Transverse colon (tissue), 4 donors: ENCODE results near the gene DDX23. TPM values are rescaled to one million over a fixed set of nuclear protein-coding genes. Genes with fewer than 3 reads are reported as not detected.

Source experiments
- DNase-seq: peaks from one replicate; pipeline ENCODE4 v3.0.0-alpha.2; 2019
- H3K27ac ChIP-seq, 4 donors: fragments of 200-600 bp; sonication (generic); 2 replicates each; pipeline ENCODE4 v1.5.1; 2016 to 2018; ENCODE audit warnings: inconsistent platforms in 4 of 4
- H3K27me3 ChIP-seq: fragments of 200-600 bp; sonication (generic); 2 replicates; pipeline ENCODE4 v1.5.1; 2017; ENCODE audit warnings: inconsistent platforms
- H3K36me3 ChIP-seq, 4 donors: fragments of 200-600 bp; sonication (generic); 2 replicates each; pipeline ENCODE4 v1.5.1; 2017 to 2019; ENCODE audit warnings: inconsistent platforms in 4 of 4
- H3K4me1 ChIP-seq, 4 donors: fragments of 200-600 bp; sonication (generic); 2 replicates each; pipeline ENCODE4 v1.5.1; 2017 to 2020; ENCODE audit warnings: inconsistent platforms in 4 of 4
- H3K4me3 ChIP-seq, 4 donors: fragments of 200-600 bp; sonication (generic); 1 replicate in 1 of 4; 2 replicates in 3 of 4; pipeline versions ENCODE4 v1.5.1 to v1.6.1; 2017 to 2019; ENCODE audit warnings: inconsistent platforms in 4 of 4
- H3K9me3 ChIP-seq, 2 donors: fragments of 200-600 bp; sonication (generic); 2 replicates each; pipeline ENCODE4 v1.5.1; 2017 to 2019; ENCODE audit warnings: inconsistent platforms in 2 of 2
- CTCF ChIP-seq, 5 experiments: fragments of 200-600 bp in 3 of 5; fragments of 450-650 bp in 2 of 5; sonication (generic) in 3 of 5; IDR thresholded peaks; 1 replicate in 2 of 5; 2 replicates in 3 of 5; pipeline ENCODE4 v1.5.1; 2016 to 2017; ENCODE audit warnings: antibody characterized with exemption in 5 of 5, inconsistent platforms in 3 of 5, mild to moderate bottlenecking in 2 of 5, moderate library complexity in 1 of 5
- EP300 ChIP-seq: sonication (generic); formaldehyde crosslinking; IDR thresholded peaks from one replicate; pipeline ENCODE4 v1.6.1; 2017; ENCODE audit warnings: antibody characterized with exemption, low read depth
- POLR2A ChIP-seq: fragments of 450-650 bp; IDR thresholded peaks from one replicate; pipeline ENCODE4 v1.6.1; 2016; ENCODE audit warnings: antibody characterized with exemption, mild to moderate bottlenecking, moderate library complexity
- POLR2AphosphoS5 ChIP-seq, 3 donors: sonication (generic); formaldehyde crosslinking; IDR thresholded peaks; one replicate each; pipeline ENCODE4 v1.6.1; 2016; ENCODE audit warnings: antibody characterized with exemption in 3 of 3
- WGBS, 2 donors: methylation state at CpG; one replicate each; pipeline ENCODE4 v1.1.5; 2018; ENCODE audit warnings: low coverage in 1 of 2; 5-methylcytosine and 5-hydroxymethylcytosine counted together
- in situ Hi-C, 4 donors: fragments of 200-750 bp; cut with MboI; loops; one replicate each; pipeline versions ENCODE4 v1.15.0 to v1.15.1; 2017; ENCODE audit warnings: low sequenced_read_pairs in 3 of 4, low pct_ligation_motif_present in 1 of 4, low pct_unique_long_range_greater_than_20kb in 1 of 4
- intact Hi-C: fragments of 100-400 bp; cut with DNase I; formaldehyde crosslinking; loops from one replicate; pipeline ENCODE4 v1.15.1; 2023; ENCODE audit warnings: low total_unique reads
- total RNA-seq, 4 donors: library from RNA; depleted of rRNA; stranded (reverse); fragments of >200 nt; gene quantifications; one replicate each; pipeline ENCODE4 v1.1.0, GENCODE V29; 2016

The DDX23 gene
- total RNA-seq, 4 donors from 2014 or later: 82.9 to 143 (median 83.9) TPM

DNA sequence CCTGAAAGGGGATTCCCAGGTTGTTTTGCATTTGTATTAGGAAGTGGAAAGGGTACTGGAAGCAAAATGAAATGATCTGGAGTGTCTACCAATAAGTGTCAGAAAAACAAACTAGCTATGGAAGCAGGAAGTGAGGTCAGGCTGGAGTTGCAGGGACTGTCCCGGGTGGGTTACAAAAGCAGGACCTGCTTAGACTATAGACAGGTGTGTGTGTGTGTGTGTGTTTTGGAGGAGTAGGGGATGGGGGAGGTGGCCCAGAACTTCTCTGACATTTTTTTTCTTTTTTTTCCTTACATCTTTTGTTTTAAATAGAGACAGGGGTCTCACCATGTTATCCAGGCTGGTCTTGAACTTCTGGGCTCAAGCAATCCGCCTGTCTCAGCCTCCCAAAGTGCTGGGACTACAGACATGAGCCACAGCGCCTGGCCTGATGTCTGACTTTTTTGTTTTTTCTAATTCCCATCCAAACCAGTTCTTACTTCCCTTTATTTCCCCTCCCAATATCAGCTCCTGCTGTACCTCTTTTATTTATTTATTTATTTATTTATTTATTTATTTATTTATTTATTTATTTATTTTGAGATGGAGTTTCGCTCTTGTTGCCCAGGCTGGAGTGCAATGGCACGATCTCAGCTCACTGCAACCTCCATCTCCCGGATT, 14.2 kb upstream of the DDX23 start:
- intact Hi-C loops (no loop called here), in situ Hi-C loops (no loop called here)
- 76 to 93% methylated on average over 3 to 6 of the region's 6 CpGs for WGBS, 2 donors
- no peaks in the 10 kb centered on the region for H3K9me3 ChIP-seq
- H3K27me3 ChIP-seq: peaks cover 9% of the 10 kb centered on the region
- H3K27ac ChIP-seq: peak overlapping the region; percentile 49 to 77 (median 71)
- peaks cover 4 to 29% (median 13%) of the 10 kb centered on the region in 4 donors for H3K4me1 ChIP-seq
- DNase-seq: no peak
- H3K4me3 ChIP-seq: peak overlapping the region in 3 of 4 donors; percentile 55 to 76 (median 55)
- no peak for TF ChIP-seq POLR2AphosphoS5 (IDR thresholded peaks at IDR 0.05)
- peak in 1 of 5 experiments; percentile 15 for TF ChIP-seq CTCF (IDR thresholded peaks at IDR 0.05)
- H3K36me3 ChIP-seq: no peaks in the 10 kb centered on the region

DNA sequence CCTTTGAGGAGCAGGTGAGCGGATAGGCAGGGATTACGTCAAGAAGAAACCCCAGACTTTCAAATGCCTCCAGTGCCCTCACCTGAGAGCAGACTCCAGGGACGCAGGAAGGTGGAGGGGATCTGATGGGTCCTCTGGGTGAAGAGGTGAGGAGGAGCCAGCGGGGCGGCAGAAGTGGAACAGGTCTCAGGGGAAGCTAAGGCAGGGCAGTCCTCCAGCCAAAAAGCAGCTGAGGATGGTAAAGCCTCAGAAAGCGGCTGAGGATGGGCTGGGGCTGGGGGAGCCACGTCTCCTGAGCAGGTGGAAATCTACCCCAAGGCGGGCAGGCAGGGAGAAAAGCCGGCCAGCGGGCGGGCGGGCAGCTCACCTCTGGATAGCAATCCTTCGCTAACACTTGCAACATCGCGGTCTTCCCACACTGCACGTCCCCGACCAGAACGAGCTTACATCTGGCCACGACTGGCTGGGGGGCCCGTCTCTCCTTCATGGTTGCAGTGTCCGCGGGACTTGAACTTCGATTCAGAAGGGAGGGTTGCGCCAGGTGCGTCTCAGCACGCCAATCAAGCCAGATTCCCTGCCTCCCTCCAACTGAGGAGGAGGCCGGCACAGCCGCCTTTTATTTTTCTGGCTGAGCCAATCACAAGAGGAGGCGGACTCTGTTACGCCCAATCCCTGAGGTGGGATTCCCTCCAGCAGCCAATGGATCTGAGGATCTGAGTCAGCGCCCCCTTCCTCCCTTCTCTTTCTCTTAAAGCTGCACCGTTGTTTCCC, 13.5 kb upstream of the DDX23 start, which contains the start of gene RND1:
Gene RND1, minus strand, starts transcription at position 590 of the 771 bp plus-strand sequence. Its CDS starts 103 bp downstream, at position 487.
- peak in 1 of 5 experiments; percentile 9 for TF ChIP-seq CTCF (IDR thresholded peaks at IDR 0.05)
- no peak for TF ChIP-seq EP300
- TF ChIP-seq POLR2AphosphoS5 (IDR thresholded peaks at IDR 0.05): peak; percentile 96 to 99 (median 99)
- TF ChIP-seq POLR2A: peak; percentile 97
- H3K9me3 ChIP-seq: no peaks in the 10 kb centered on the region
- WGBS, 2 donors: 1 to 5% methylated on average over 7 to 31 of the region's 32 CpGs
- H3K36me3 ChIP-seq: no peaks in the 10 kb centered on the region
- H3K4me3 ChIP-seq: peak within 1 kb of the TSS; percentile 53 to 76 (median 55)
- in situ Hi-C loops: no loop called here
- H3K4me1 ChIP-seq: peaks cover 4 to 29% (median 13%) of the 10 kb centered on the region in 4 donors
- peak; percentile 93 for DNase-seq
- peak within 1 kb of the TSS; percentile 49 to 77 (median 71) for H3K27ac ChIP-seq
- intact Hi-C loops: no loop called here
- H3K27me3 ChIP-seq: peaks cover 9% of the 10 kb centered on the region

GRCh38 chr12:48863291-48863690, 11.3 kb upstream of the DDX23 start:
- TF ChIP-seq EP300: no peak
- no peak for TF ChIP-seq CTCF (IDR thresholded peaks at IDR 0.05)
- TF ChIP-seq POLR2A: no peak
- Histone ChIP-seq H3K27me3 (peaks cover 9% of the 10 kb centered on the region), H3K9me3 (no peaks in the 10 kb centered on the region), H3K27ac (no peak overlapping the region), H3K4me3 (no peak overlapping the region), H3K36me3 (no peaks in the 10 kb centered on the region), H3K4me1 (peaks cover 4 to 29% (median 13%) of the 10 kb centered on the region in 4 donors)
- 71 to 80% methylated on average over 1 to 4 of the region's 4 CpGs for WGBS, 2 donors
- DNase-seq: no peak
- intact Hi-C loops: no loop called here
- in situ Hi-C loops: no loop called here

GRCh38 chr12:48862760-48863159, 10.8 kb upstream of the DDX23 start:
- 70% methylated on average over 5 of the region's 5 CpGs; no CpG with 5 or more reads in 1 of the 2 donors for WGBS, 2 donors
- in situ Hi-C loops (no loop called here), intact Hi-C loops (no loop called here)
- Histone ChIP-seq H3K27me3 (peaks cover 9% of the 10 kb centered on the region), H3K27ac (no peak overlapping the region), H3K9me3 (no peaks in the 10 kb centered on the region), H3K4me1 (peaks cover 4 to 29% (median 13%) of the 10 kb centered on the region in 4 donors), H3K4me3 (no peak overlapping the region), H3K36me3 (no peaks in the 10 kb centered on the region)
- no peak for TF ChIP-seq EP300
- no peak for TF ChIP-seq POLR2A
- no peak for TF ChIP-seq POLR2AphosphoS5 (IDR thresholded peaks at IDR 0.05)
- TF ChIP-seq CTCF (IDR thresholded peaks at IDR 0.05): no peak
- no peak for DNase-seq
